Activated CD4-positive, alpha-beta T cell treated with anti-CD3 and anti-CD28 coated beads for 4 hours (primary cell): ENCODE data around the gene KRT28.

Experiments
- DNase-seq, 2 donors: peaks; one replicate each; pipeline ENCODE4 v3.0.0-alpha.2; 2020

Gene KRT28

GRCh38 chr17:40799859-40800258 is at the start of gene KRT28:
Gene KRT28 (minus strand): TSS chr17:40799959. CDS start chr17:40799893, 66 bp downstream.
- DNase-seq, result no peak

- no peak for DNase-seq
Measured at GRCh38 chr17:40848583-40849235, 49.0 kb upstream of the KRT28 start.

GRCh38 chr17:40846515-40847144 is 46.9 kb upstream of the KRT28 start:
- DNase-seq, result no peak

- no peak for DNase-seq
Measured at GRCh38 chr17:40844671-40845107, 44.9 kb upstream of the KRT28 start.

GRCh38 chr17:40843242-40843641 is 43.5 kb upstream of the KRT28 start:
- DNase-seq, result no peak

GRCh38 chr17:40841246-40841645 is 41.5 kb upstream of the KRT28 start:
- no peak for DNase-seq

GRCh38 chr17:40839194-40839593 is 39.4 kb upstream of the KRT28 start:
- DNase-seq, result no peak

- no peak for DNase-seq
Measured at GRCh38 chr17:40836020-40836419, 36.3 kb upstream of the KRT28 start.

- no peak for DNase-seq
Measured at GRCh38 chr17:40833882-40834281, 34.1 kb upstream of the KRT28 start.

- DNase-seq, result no peak
Measured at GRCh38 chr17:40832840-40833239, 33.1 kb upstream of the KRT28 start.

GRCh38 chr17:40830085-40830776 is 30.5 kb upstream of the KRT28 start:
- no peak for DNase-seq

- no peak for DNase-seq
Measured at GRCh38 chr17:40828454-40829044, 28.8 kb upstream of the KRT28 start.

GRCh38 chr17:40827746-40828453 is 28.1 kb upstream of the KRT28 start:
- no peak for DNase-seq

- no peak for DNase-seq
Measured at GRCh38 chr17:40825599-40825998, 25.8 kb upstream of the KRT28 start.

- DNase-seq, result no peak
Measured at GRCh38 chr17:40824015-40824832, 24.5 kb upstream of the KRT28 start.

GRCh38 chr17:40822132-40822812 is 22.5 kb upstream of the KRT28 start, which contains the start of gene KRT10:
Gene KRT10 (minus strand): TSS chr17:40822614. CDS start chr17:40822585, 29 bp downstream.
- DNase-seq, result no peak

- DNase-seq, result no peak
Measured at GRCh38 chr17:40821536-40821935, 21.8 kb upstream of the KRT28 start.

- no peak for DNase-seq
Measured at GRCh38 chr17:40820228-40820838, 20.6 kb upstream of the KRT28 start.

GRCh38 chr17:40819528-40820125 is 19.9 kb upstream of the KRT28 start:
- no peak for DNase-seq

GRCh38 chr17:40818733-40819527 is 19.2 kb upstream of the KRT28 start:
- peak; percentile 78 to 81 for DNase-seq
